Transverse colon (tissue), 4 donors: ENCODE measurements around the gene PPP6R3. TPM values are rescaled to one million over a fixed set of nuclear protein-coding genes. Genes with fewer than 3 reads are reported as not detected.
"Not testable (repeated sequence)": the region's sequence is repeated elsewhere in the genome, so short reads cannot be mapped to it uniquely, and the experiment has no call there.

Experiments used
- DNase-seq: peaks from one replicate; pipeline ENCODE4 v3.0.0-alpha.2; 2019
- H3K27ac ChIP-seq, 4 donors: fragments of 200-600 bp; sonication (generic); 2 replicates each; pipeline ENCODE4 v1.5.1; 2016 to 2018; ENCODE audit warnings: inconsistent platforms in 4 of 4
- H3K27me3 ChIP-seq: fragments of 200-600 bp; sonication (generic); 2 replicates; pipeline ENCODE4 v1.5.1; 2017; ENCODE audit warnings: inconsistent platforms
- H3K36me3 ChIP-seq, 4 donors: fragments of 200-600 bp; sonication (generic); 2 replicates each; pipeline ENCODE4 v1.5.1; 2017 to 2019; ENCODE audit warnings: inconsistent platforms in 4 of 4
- H3K4me1 ChIP-seq, 4 donors: fragments of 200-600 bp; sonication (generic); 2 replicates each; pipeline ENCODE4 v1.5.1; 2017 to 2020; ENCODE audit warnings: inconsistent platforms in 4 of 4
- H3K4me3 ChIP-seq, 4 donors: fragments of 200-600 bp; sonication (generic); 1 replicate in 1 of 4; 2 replicates in 3 of 4; pipeline versions ENCODE4 v1.5.1 to v1.6.1; 2017 to 2019; ENCODE audit warnings: inconsistent platforms in 4 of 4
- H3K9me3 ChIP-seq, 2 donors: fragments of 200-600 bp; sonication (generic); 2 replicates each; pipeline ENCODE4 v1.5.1; 2017 to 2019; ENCODE audit warnings: inconsistent platforms in 2 of 2
- CTCF ChIP-seq, 5 experiments: fragments of 200-600 bp in 3 of 5; fragments of 450-650 bp in 2 of 5; sonication (generic) in 3 of 5; IDR thresholded peaks; 1 replicate in 2 of 5; 2 replicates in 3 of 5; pipeline ENCODE4 v1.5.1; 2016 to 2017; ENCODE audit warnings: antibody characterized with exemption in 5 of 5, inconsistent platforms in 3 of 5, mild to moderate bottlenecking in 2 of 5, moderate library complexity in 1 of 5
- EP300 ChIP-seq: sonication (generic); formaldehyde crosslinking; IDR thresholded peaks from one replicate; pipeline ENCODE4 v1.6.1; 2017; ENCODE audit warnings: antibody characterized with exemption, low read depth
- POLR2A ChIP-seq: fragments of 450-650 bp; IDR thresholded peaks from one replicate; pipeline ENCODE4 v1.6.1; 2016; ENCODE audit warnings: antibody characterized with exemption, mild to moderate bottlenecking, moderate library complexity
- POLR2AphosphoS5 ChIP-seq, 3 donors: sonication (generic); formaldehyde crosslinking; IDR thresholded peaks; one replicate each; pipeline ENCODE4 v1.6.1; 2016; ENCODE audit warnings: antibody characterized with exemption in 3 of 3
- WGBS, 2 donors: methylation state at CpG; one replicate each; pipeline ENCODE4 v1.1.5; 2018; ENCODE audit warnings: low coverage in 1 of 2; 5-methylcytosine and 5-hydroxymethylcytosine counted together
- in situ Hi-C, 4 donors: fragments of 200-750 bp; cut with MboI; loops; one replicate each; pipeline versions ENCODE4 v1.15.0 to v1.15.1; 2017; ENCODE audit warnings: low sequenced_read_pairs in 3 of 4, low pct_ligation_motif_present in 1 of 4, low pct_unique_long_range_greater_than_20kb in 1 of 4
- intact Hi-C: fragments of 100-400 bp; cut with DNase I; formaldehyde crosslinking; loops from one replicate; pipeline ENCODE4 v1.15.1; 2023; ENCODE audit warnings: low total_unique reads
- total RNA-seq, 4 donors: library from RNA; depleted of rRNA; stranded (reverse); fragments of >200 nt; gene quantifications; one replicate each; pipeline ENCODE4 v1.1.0, GENCODE V29; 2016

The PPP6R3 gene
- total RNA-seq, 4 donors from 2014 or later, result 89.8 to 158 (median 117) TPM

- intact Hi-C loops (no loop called here), in situ Hi-C loops (no loop called here)
- Histone ChIP-seq H3K27me3 (no peaks in the 10 kb centered on the region), H3K4me3 (no peak overlapping the region), H3K9me3 (no peaks in the 10 kb centered on the region), H3K4me1 (peaks cover 0 to 5% (median 2%) of the 10 kb centered on the region in 4 donors), H3K36me3 (peaks cover 0 to 13% (median 6%) of the 10 kb centered on the region in 4 donors), H3K27ac (no peak overlapping the region)
- no peak for TF ChIP-seq CTCF (IDR thresholded peaks at IDR 0.05)
- TF ChIP-seq POLR2AphosphoS5 (IDR thresholded peaks at IDR 0.05), result no peak
- no peak for TF ChIP-seq POLR2A
- TF ChIP-seq EP300, result no peak
- 91% methylated on average over 17 of the region's 17 CpGs; no CpG with 5 or more reads in 1 of the 2 donors for WGBS, 2 donors
- no peak for DNase-seq
These were observed 27.7 kb upstream of the PPP6R3 start for GRCh38 chr11:68432874-68433273.

DNA sequence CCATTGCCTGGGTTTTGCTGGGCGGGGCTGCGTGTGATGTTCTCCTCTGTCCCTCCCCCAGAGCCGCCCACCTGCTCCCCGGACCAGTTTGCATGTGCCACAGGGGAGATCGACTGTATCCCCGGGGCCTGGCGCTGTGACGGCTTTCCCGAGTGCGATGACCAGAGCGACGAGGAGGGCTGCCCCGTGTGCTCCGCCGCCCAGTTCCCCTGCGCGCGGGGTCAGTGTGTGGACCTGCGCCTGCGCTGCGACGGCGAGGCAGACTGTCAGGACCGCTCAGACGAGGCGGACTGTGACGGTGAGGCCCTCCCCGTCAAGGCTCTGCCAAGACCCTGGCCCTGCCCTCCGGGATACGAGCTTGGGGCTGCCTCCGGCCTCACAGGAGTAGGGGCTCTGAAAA, 27.0 kb upstream of the PPP6R3 start:
- in situ Hi-C loops, result no loop called here

DNA sequence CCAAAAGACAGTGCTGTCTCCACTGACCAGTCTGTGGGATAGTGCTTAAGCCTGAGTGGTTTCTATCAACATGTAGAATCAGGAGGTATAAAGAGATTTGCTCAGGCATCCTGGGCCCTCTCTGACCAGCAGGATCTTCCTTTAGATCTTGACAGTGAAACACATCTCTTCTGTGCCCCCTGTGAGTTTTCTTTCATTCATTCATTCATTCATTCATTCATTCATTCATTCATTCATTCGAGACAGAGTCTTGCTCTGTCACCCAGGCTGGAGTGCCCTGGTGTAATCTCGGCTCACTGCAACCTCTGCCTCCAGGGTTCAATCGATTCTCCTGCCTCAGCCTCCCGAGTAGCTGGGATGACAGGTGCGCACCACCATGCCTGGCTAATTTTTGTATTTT, 26.4 kb upstream of the PPP6R3 start:
- H3K27me3 ChIP-seq, intact Hi-C loops, in situ Hi-C loops, DNase-seq, H3K4me3 ChIP-seq, H3K27ac ChIP-seq, H3K4me1 ChIP-seq, H3K9me3 ChIP-seq, H3K36me3 ChIP-seq: not testable (repeated sequence)
- WGBS, 2 donors, result 83 to 87% methylated on average over 3 to 5 of the region's 5 CpGs

More for the DNA sequence above, 27.0 kb upstream of the PPP6R3 start:
- TF ChIP-seq EP300 (no peak), POLR2A (no peak), CTCF (IDR thresholded peaks at IDR 0.05) (no peak), POLR2AphosphoS5 (IDR thresholded peaks at IDR 0.05) (no peak)
- no peak overlapping the region for H3K4me3 ChIP-seq
- intact Hi-C loops, result no loop called here
- no peaks in the 10 kb centered on the region for H3K27me3 ChIP-seq
- no peak for DNase-seq
- H3K4me1 ChIP-seq, result peaks cover 0 to 5% (median 2%) of the 10 kb centered on the region in 4 donors
- no peaks in the 10 kb centered on the region for H3K9me3 ChIP-seq
- WGBS, 2 donors, result 97% methylated on average over 28 of the region's 31 CpGs; no CpG with 5 or more reads in 1 of the 2 donors
- no peak overlapping the region for H3K27ac ChIP-seq
- peaks cover 0 to 13% (median 4%) of the 10 kb centered on the region in 4 donors for H3K36me3 ChIP-seq

- DNase-seq, result no peak
- Histone ChIP-seq H3K36me3 (peaks cover 0 to 8% (median 0%) of the 10 kb centered on the region in 4 donors), H3K27ac (no peak overlapping the region), H3K27me3 (no peaks in the 10 kb centered on the region), H3K4me3 (no peak overlapping the region), H3K4me1 (peaks cover 0 to 4% (median under 1%) of the 10 kb centered on the region in 4 donors), H3K9me3 (no peaks in the 10 kb centered on the region)
- no peak for TF ChIP-seq POLR2A
- in situ Hi-C loops (no loop called here), intact Hi-C loops (no loop called here)
- WGBS, 2 donors, result 90% methylated on average over 16 of the region's 16 CpGs; no CpG with 5 or more reads in 1 of the 2 donors
These were observed 24.2 kb upstream of the PPP6R3 start for GRCh38 chr11:68436162-68436888.

DNA sequence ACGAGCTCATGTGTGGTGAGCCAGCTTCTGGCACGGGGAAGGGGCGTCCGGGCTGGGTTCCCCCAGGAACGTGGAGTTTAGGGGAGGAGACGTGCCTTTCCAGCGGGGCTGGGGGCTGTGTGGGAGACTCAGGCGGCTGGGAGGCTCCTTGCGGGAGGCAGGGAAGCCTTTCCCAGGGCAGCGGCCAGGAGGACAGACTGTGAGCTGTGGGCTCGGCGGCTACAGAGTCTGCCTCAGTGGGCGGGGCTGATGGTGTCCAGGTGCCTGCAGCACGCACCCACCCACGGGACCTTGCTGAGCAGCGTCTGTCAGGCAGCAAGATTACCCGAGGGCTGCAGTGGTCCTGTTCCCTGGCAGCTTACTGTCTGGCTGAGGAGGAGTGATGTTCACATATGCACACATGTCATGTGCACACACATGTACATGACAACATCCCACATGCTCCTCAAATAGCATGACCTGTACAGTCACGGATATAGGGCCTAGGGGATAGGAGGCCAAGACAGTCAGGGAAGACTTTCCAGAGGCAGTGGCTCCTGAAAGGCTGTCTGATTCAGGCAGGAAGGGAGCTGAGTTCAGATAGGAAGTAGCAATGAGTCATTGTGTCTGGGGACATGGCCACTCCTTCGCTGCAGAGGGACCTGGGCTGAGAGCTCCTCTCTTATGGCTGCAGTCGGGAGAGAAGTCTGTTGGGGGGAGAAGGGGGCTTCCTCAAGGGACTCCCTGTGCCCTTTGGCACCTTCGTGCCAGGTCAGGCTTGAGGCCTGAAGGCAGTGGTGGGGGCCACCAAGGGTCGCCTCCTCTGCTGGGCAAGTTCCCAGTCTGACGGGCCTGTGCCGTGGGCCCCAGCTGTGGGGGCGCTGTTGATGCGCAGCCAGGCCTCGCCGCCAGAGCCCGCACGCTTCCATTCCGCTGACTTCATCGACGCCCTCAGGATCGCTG, 23.3 kb upstream of the PPP6R3 start:
- peaks cover 0 to 9% (median 2%) of the 10 kb centered on the region in 4 donors for H3K4me1 ChIP-seq
- in situ Hi-C loops (no loop called here), intact Hi-C loops (no loop called here)
- H3K9me3 ChIP-seq, result no peaks in the 10 kb centered on the region
- no peak for TF ChIP-seq EP300
- H3K4me3 ChIP-seq, result no peak overlapping the region
- DNase-seq, result no peak
- no peaks in the 10 kb centered on the region for H3K27me3 ChIP-seq
- H3K27ac ChIP-seq, result no peak overlapping the region
- 80 to 91% methylated on average over 1 to 20 of the region's 34 CpGs for WGBS, 2 donors
- peaks cover 0 to 8% (median 0%) of the 10 kb centered on the region in 4 donors for H3K36me3 ChIP-seq
